ENCODE measurements around the gene TTYH2. TPM values are rescaled to one million over a fixed set of nuclear protein-coding genes. Genes with fewer than 3 reads are reported as not detected.

TTYH2 gene
- polyA plus RNA-seq, 1 of the 3 experiments (the other 2 are of a cell fraction) = 16.1 TPM

GRCh38 chr17:74288785-74289184 is 75.4 kb downstream of the TTYH2 start:
- Histone ChIP-seq H3K27ac (ENCODE audit: low read depth in 2 of 2, low read length in 1 of 2) (no peak overlapping the region), H3K9ac (no peak overlapping the region), H3K4me2 (no peak overlapping the region), H3F3A (replicated peaks; ENCODE audit: insufficient read depth) (no peaks in the 10 kb centered on the region), H3K4me3 (ENCODE audit: low read depth in 2 of 2, low read length in 1 of 2) (no peak overlapping the region), H2AFZ (ENCODE audit: low read depth) (no peak overlapping the region), H3K27me3 (ENCODE audit: insufficient read depth) (no peaks in the 10 kb centered on the region), H4K20me1 (ENCODE audit: insufficient read depth) (no peaks in the 10 kb centered on the region), H3K36me3 (replicated peaks in 1 of 2; ENCODE audit: control insufficient read depth in 1 of 2, insufficient read depth in 2 of 2, low read length in 1 of 2) (no peaks in the 10 kb centered on the region), H3K79me2 (ENCODE audit: insufficient read depth) (no peaks in the 10 kb centered on the region), H3K9me3 (no peaks in the 10 kb centered on the region), H3K9me2 (no peaks in the 10 kb centered on the region), H3K4me1 (ENCODE audit: control insufficient read depth in 1 of 2, insufficient read depth in 2 of 2, low read depth in 1 of 2, low read length in 1 of 2) (no peaks in the 10 kb centered on the region)
- TF ChIP-seq YY1 (IDR thresholded peaks at IDR 0.05; ENCODE audit: low read depth) (no peak), RAD21 (IDR thresholded peaks at IDR 0.05; ENCODE audit: low read length) (no peak), CTCF (IDR thresholded peaks at IDR 0.05) (no peak)
- TF ChIP-seq, protein P1, sequence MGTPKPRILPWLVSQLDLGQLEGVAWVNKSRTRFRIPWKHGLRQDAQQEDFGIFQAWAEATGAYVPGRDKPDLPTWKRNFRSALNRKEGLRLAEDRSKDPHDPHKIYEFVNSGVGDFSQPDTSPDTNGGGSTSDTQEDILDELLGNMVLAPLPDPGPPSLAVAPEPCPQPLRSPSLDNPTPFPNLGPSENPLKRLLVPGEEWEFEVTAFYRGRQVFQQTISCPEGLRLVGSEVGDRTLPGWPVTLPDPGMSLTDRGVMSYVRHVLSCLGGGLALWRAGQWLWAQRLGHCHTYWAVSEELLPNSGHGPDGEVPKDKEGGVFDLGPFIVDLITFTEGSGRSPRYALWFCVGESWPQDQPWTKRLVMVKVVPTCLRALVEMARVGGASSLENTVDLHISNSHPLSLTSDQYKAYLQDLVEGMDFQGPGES (IDR thresholded peaks at IDR 0.05; ENCODE audit: low read depth, low read length) = no peak
- TF ChIP-seq, protein P2, sequence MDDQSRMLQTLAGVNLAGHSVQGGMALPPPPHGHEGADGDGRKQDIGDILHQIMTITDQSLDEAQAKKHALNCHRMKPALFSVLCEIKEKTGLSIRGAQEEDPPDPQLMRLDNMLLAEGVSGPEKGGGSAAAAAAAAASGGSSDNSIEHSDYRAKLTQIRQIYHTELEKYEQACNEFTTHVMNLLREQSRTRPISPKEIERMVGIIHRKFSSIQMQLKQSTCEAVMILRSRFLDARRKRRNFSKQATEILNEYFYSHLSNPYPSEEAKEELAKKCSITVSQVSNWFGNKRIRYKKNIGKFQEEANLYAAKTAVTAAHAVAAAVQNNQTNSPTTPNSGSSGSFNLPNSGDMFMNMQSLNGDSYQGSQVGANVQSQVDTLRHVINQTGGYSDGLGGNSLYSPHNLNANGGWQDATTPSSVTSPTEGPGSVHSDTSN (IDR thresholded peaks at IDR 0.05) = no peak
- 39% methylated on average over 5 of the region's 5 CpGs for WGBS (ENCODE audit: low lambda C conversion rate)
- ChIA-PET POLR2A (no interaction called here), CTCF (interaction anchor here (0.7 to 9.6 kb wide), 3 partner anchors 9 to 421 kb away, joined by 3 to 93 read pairs (median 4); no protein-coding TSS in a partner anchor)
- no peak for DNase-seq

DNA sequence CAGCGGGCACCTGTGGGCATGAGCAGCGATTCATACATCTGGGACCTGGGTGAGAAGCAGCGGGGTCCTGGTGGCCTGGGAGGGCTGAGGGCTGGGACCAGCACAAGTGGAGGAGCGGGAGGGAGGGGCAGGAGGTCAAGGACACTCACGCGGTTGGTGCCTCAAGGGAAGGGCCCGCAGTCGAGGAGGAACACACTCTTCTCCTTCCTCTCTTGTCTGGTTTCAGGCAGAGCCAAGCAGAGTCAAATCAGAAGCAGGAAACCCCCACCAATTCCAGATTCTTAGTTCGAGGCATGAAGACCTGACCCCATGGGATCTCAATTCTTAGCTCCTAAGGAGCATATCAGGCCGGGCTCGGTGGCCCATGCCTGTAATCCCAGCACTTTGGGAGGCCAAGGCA is 76.3 kb downstream of the TTYH2 start:
- WGBS (ENCODE audit: low lambda C conversion rate) = 61% methylated on average over 10 of the region's 11 CpGs
- ChIA-PET CTCF (interaction anchor here (0.8 to 9.6 kb wide), 3 partner anchors 8 to 202 kb away, joined by 3 to 93 read pairs (median 4); no protein-coding TSS in a partner anchor), POLR2A (no interaction called here)
- Histone ChIP-seq H4K20me1 (ENCODE audit: insufficient read depth) (no peaks in the 10 kb centered on the region), H3F3A (replicated peaks; ENCODE audit: insufficient read depth) (no peaks in the 10 kb centered on the region), H3K27ac (ENCODE audit: low read depth in 2 of 2, low read length in 1 of 2) (no peak overlapping the region), H3K9me3 (no peaks in the 10 kb centered on the region), H3K36me3 (replicated peaks in 1 of 2; ENCODE audit: control insufficient read depth in 1 of 2, insufficient read depth in 2 of 2, low read length in 1 of 2) (no peaks in the 10 kb centered on the region), H3K27me3 (ENCODE audit: insufficient read depth) (no peaks in the 10 kb centered on the region), H3K9ac (no peak overlapping the region), H3K79me2 (ENCODE audit: insufficient read depth) (no peaks in the 10 kb centered on the region), H2AFZ (ENCODE audit: low read depth) (no peak overlapping the region), H3K9me2 (no peaks in the 10 kb centered on the region), H3K4me1 (ENCODE audit: control insufficient read depth in 1 of 2, insufficient read depth in 2 of 2, low read depth in 1 of 2, low read length in 1 of 2) (no peaks in the 10 kb centered on the region), H3K4me2 (no peak overlapping the region), H3K4me3 (ENCODE audit: low read depth in 2 of 2, low read length in 1 of 2) (no peak overlapping the region)
- TF ChIP-seq NFIC (IDR thresholded peaks at IDR 0.05; ENCODE audit: borderline replicate concordance) = no peak
- TF ChIP-seq CHD2 (IDR thresholded peaks at IDR 0.05; ENCODE audit: low read length, partially characterized antibody) = no peak
- DNase-seq = no peak

DNA sequence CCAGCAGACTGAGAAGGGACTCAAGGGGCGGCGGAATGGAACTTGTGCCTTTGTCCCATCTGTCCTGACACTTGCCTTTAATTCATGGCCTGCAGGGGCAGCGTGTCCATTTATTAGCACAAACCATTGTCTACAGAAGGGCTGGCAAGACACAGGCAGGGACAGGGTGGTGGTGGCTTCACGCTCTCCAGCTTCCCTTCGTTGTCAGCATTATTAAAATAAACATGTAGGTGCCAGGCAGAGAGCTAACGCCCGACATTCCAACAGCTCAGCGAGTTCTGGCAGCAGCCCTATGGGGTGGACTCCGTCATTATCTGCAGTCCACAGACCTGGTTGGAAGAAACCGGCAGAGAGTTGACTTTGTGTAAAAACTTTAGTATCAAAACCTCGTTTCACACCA is 77.0 kb downstream of the TTYH2 start:
- Histone ChIP-seq H3K27ac (ENCODE audit: low read depth in 2 of 2, low read length in 1 of 2) (no peak overlapping the region), H3K4me1 (ENCODE audit: control insufficient read depth in 1 of 2, insufficient read depth in 2 of 2, low read depth in 1 of 2, low read length in 1 of 2) (no peaks in the 10 kb centered on the region), H3K9ac (no peak overlapping the region), H3K27me3 (ENCODE audit: insufficient read depth) (no peaks in the 10 kb centered on the region), H3K9me2 (no peaks in the 10 kb centered on the region), H2AFZ (ENCODE audit: low read depth) (no peak overlapping the region), H3F3A (replicated peaks; ENCODE audit: insufficient read depth) (no peaks in the 10 kb centered on the region), H4K20me1 (ENCODE audit: insufficient read depth) (no peaks in the 10 kb centered on the region), H3K36me3 (replicated peaks in 1 of 2; ENCODE audit: control insufficient read depth in 1 of 2, insufficient read depth in 2 of 2, low read length in 1 of 2) (no peaks in the 10 kb centered on the region), H3K9me3 (no peaks in the 10 kb centered on the region), H3K4me3 (ENCODE audit: low read depth in 2 of 2, low read length in 1 of 2) (no peak overlapping the region), H3K4me2 (no peak overlapping the region), H3K79me2 (ENCODE audit: insufficient read depth) (no peaks in the 10 kb centered on the region)
- ChIA-PET POLR2A (no interaction called here), CTCF (interaction anchor here (9.6 kb wide), 1 partner anchor 7 kb away, joined by 93 read pairs; no protein-coding TSS in a partner anchor)
- DNase-seq = no peak
- WGBS (ENCODE audit: low lambda C conversion rate) = 62% methylated on average over 11 of the region's 11 CpGs
- TF ChIP-seq SMC3 (IDR thresholded peaks at IDR 0.05; ENCODE audit: low read depth, low read length) (no peak), SIN3A (IDR thresholded peaks at IDR 0.05; ENCODE audit: borderline replicate concordance, low read depth, low read length) (no peak), CTCF (IDR thresholded peaks at IDR 0.05) (no peak), YY1 (IDR thresholded peaks at IDR 0.05; ENCODE audit: low read depth) (no peak), USF1 (IDR thresholded peaks at IDR 0.05; ENCODE audit: borderline replicate concordance, low read depth) (no peak), USF2 (IDR thresholded peaks at IDR 0.05; ENCODE audit: borderline replicate concordance, low read depth, low read length) (no peak), JUND (IDR thresholded peaks at IDR 0.05) (no peak), TAF1 (IDR thresholded peaks at IDR 0.05; ENCODE audit: borderline replicate concordance, low read depth, low read length) (no peak), CHD2 (IDR thresholded peaks at IDR 0.05; ENCODE audit: low read length, partially characterized antibody) (no peak)

All from SK-N-SH (cell line).